ENCODE results near the gene ENDOV. TPM values are rescaled to one million over a fixed set of nuclear protein-coding genes. Genes with fewer than 3 reads are reported as not detected.

Gene ENDOV
- total RNA-seq, 1 donor from 2014 or later, result 9.7 TPM

DNA sequence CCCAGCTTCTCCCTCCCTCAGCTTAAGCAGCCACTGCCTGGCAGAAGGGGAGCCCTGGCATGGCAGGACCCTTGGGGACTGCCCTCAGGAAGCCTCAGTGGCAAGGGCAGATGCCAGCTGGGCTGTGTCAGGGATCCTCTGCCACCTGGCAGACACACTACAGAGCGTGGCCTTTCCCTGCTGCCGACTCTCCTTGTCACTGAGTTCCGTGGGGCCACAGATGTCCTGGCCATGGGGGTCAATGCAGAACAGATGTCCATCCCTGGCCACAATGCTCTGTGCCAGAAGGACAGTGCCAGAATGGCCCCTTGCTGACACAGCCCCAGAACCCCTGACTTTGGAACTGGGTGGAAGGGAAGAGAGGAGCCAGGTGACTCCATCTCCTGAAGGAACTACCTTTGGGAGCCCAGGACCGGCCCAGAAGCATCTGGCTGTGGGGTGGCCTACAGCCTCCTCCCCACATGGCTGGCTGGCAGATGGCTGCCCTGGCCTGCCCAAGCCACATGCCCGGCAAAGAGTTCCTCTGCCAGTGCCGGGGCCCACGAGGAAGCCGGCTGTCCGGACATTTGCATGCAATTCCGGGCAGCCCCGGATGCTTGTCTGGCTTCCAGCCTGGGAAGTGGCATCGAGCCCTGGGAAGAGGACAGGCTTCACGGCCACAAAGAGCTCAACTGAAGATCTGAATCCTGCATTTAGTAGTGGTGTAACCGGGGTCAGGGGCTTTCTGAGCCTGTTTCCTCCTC lies 37.4 kb downstream of the ENDOV start:
- H3K36me3 Mint-ChIP-seq, result peaks cover 2% of the 10 kb centered on the region

DNA sequence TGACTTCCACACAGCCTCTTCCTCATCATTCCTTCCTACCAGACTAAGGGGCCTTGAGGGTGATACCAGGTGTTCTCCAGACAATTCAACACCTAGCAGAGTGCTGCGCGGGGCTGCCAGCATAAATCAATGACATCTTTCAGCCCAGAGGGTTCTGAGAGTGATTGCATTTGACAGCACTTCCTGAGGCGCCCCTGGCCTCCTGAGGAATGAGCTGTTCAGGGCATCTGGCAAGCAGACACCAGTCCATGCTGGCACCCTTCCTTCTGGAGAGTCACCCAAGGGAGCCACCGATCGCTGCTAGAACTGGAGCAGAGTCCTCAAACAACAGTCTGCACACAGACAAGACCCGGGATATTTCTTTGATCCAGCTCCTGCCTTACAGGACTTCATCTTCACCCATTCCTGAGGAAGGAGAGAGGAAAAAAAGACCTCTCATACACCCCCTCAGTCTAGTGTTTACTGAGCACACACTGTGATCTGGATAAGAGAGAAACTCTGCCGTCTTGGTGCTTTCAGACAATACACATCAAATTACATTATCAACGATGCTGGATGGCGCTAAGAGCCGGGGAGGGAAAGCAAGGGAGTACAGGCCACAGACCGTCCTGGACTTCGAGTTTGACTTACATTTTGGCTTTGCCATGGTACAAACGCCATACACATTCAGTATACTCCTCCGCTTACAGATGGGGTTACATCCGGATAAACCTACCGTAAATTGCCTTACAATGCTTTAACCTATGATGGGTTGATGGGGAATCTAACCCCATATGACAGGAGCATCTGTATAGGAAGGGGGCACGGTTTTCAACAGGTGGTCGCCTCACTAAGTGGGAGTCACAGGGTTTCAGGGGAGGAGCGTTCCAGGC lies 38.4 kb downstream of the ENDOV start:
- Mint-ChIP-seq H3K27ac (peak overlapping the region; percentile 99), H3K27me3 (ENCODE audit: insufficient read depth, low read depth) (peaks cover 14% of the 10 kb centered on the region), H3K4me1 (peaks cover 33% of the 10 kb centered on the region), H3K9me3 (no peaks in the 10 kb centered on the region), H3K36me3 (peaks cover 2% of the 10 kb centered on the region), H3K4me3 (peak overlapping the region; percentile 94)
- H3K4me3 ChIP-seq, result peak overlapping the region; percentile 57
- H3K36me3 ChIP-seq, result no peaks in the 10 kb centered on the region
- H3K9ac ChIP-seq, result peak overlapping the region; percentile 36
- no peaks in the 10 kb centered on the region for H4K20me1 ChIP-seq (ENCODE audit: low read depth)
- H3K4me2 ChIP-seq, result peak overlapping the region; percentile 97
- peaks cover 28% of the 10 kb centered on the region for H3K27me3 ChIP-seq
- no peak for DNase-seq (ENCODE audit: low spot score)
- H3K27ac ChIP-seq, result no peak overlapping the region
- H3K4me1 ChIP-seq, result peaks cover 9% of the 10 kb centered on the region
- no peaks in the 10 kb centered on the region for H3K9me3 ChIP-seq (ENCODE audit: low read depth)
- no peaks in the 10 kb centered on the region for H3K79me2 ChIP-seq (ENCODE audit: low read depth)
- peaks cover 23% of the 10 kb centered on the region for H3F3A ChIP-seq (ENCODE audit: low read depth)
- TF ChIP-seq EZH2 (IDR thresholded peaks at IDR 0.05) (no peak), CTCF (IDR thresholded peaks at IDR 0.05) (no peak), EZH2phosphoT487 (IDR thresholded peaks at IDR 0.05) (no peak)
- H2AFZ ChIP-seq (replicated peaks), result no peak overlapping the region

More for the DNA sequence above, 37.4 kb downstream of the ENDOV start:
- no peak overlapping the region for H2AFZ ChIP-seq (replicated peaks)
- no peak overlapping the region for H3K9ac ChIP-seq
- H3F3A ChIP-seq (ENCODE audit: low read depth), result peaks cover 23% of the 10 kb centered on the region
- DNase-seq (ENCODE audit: low spot score), result no peak
- no peaks in the 10 kb centered on the region for H3K36me3 ChIP-seq
- no peak overlapping the region for H3K4me3 ChIP-seq
- Mint-ChIP-seq H3K4me1 (peaks cover 33% of the 10 kb centered on the region), H3K27me3 (ENCODE audit: insufficient read depth, low read depth) (peaks cover 13% of the 10 kb centered on the region), H3K27ac (no peak overlapping the region), H3K9me3 (no peaks in the 10 kb centered on the region), H3K4me3 (peak overlapping the region; percentile 94)
- no peak overlapping the region for H3K4me2 ChIP-seq
- no peaks in the 10 kb centered on the region for H3K79me2 ChIP-seq (ENCODE audit: low read depth)
- peaks cover 18% of the 10 kb centered on the region for H3K27me3 ChIP-seq
- H4K20me1 ChIP-seq (ENCODE audit: low read depth), result no peaks in the 10 kb centered on the region
- H3K27ac ChIP-seq, result no peak overlapping the region
- H3K4me1 ChIP-seq, result peaks cover 9% of the 10 kb centered on the region
- no peak for TF ChIP-seq CTCF (IDR thresholded peaks at IDR 0.05)
- TF ChIP-seq EZH2 (IDR thresholded peaks at IDR 0.05), result no peak
- TF ChIP-seq EZH2phosphoT487 (IDR thresholded peaks at IDR 0.05), result no peak
- H3K9me3 ChIP-seq (ENCODE audit: low read depth), result no peaks in the 10 kb centered on the region

GRCh38 chr17:80453998-80454556 lies 39.1 kb downstream of the ENDOV start:
- no peaks in the 10 kb centered on the region for H3K36me3 ChIP-seq
- no peaks in the 10 kb centered on the region for H3K79me2 ChIP-seq (ENCODE audit: low read depth)
- Mint-ChIP-seq H3K9me3 (no peaks in the 10 kb centered on the region), H3K4me1 (peaks cover 30% of the 10 kb centered on the region), H3K4me3 (peak overlapping the region; percentile 94), H3K36me3 (no peaks in the 10 kb centered on the region), H3K27ac (peak overlapping the region; percentile 99), H3K27me3 (ENCODE audit: insufficient read depth, low read depth) (peaks cover 15% of the 10 kb centered on the region)
- no peak for DNase-seq (ENCODE audit: low spot score)
- no peak for TF ChIP-seq CTCF (IDR thresholded peaks at IDR 0.05)
- no peak for TF ChIP-seq EZH2phosphoT487 (IDR thresholded peaks at IDR 0.05)
- no peak for TF ChIP-seq EZH2 (IDR thresholded peaks at IDR 0.05)
- peak overlapping the region; percentile 97 for H3K4me2 ChIP-seq
- peak overlapping the region; percentile 94 for H3K9ac ChIP-seq
- H3K27me3 ChIP-seq, result peaks cover 35% of the 10 kb centered on the region
- no peak overlapping the region for H2AFZ ChIP-seq (replicated peaks)
- H3K27ac ChIP-seq, result no peak overlapping the region
- peaks cover 23% of the 10 kb centered on the region for H3F3A ChIP-seq (ENCODE audit: low read depth)
- peak overlapping the region; percentile 57 for H3K4me3 ChIP-seq
- H3K9me3 ChIP-seq (ENCODE audit: low read depth), result no peaks in the 10 kb centered on the region
- H4K20me1 ChIP-seq (ENCODE audit: low read depth), result no peaks in the 10 kb centered on the region
- H3K4me1 ChIP-seq, result peaks cover 9% of the 10 kb centered on the region
